Smooth muscle cell (in vitro differentiated cells): ENCODE data around the gene PLEKHH2. TPM values are rescaled to one million over a fixed set of nuclear protein-coding genes. Genes with fewer than 3 reads are reported as not detected.

Experiments
- DNase-seq: peaks from one replicate; lab custom pipeline; 2025; ENCODE audit not compliant: unreplicated experiment; lab: John Stamatoyannopoulos, UW
- H2AFZ ChIP-seq: fragments of 200-600 bp; sonication (generic); 2 replicates; pipeline ENCODE4 v1.6.0; 2016; ENCODE audit warnings: antibody characterized with exemption, low read depth, mild to moderate bottlenecking
- H3F3A ChIP-seq: fragments of 200-600 bp; sonication (generic); 2 replicates; pipeline ENCODE4 v1.6.0; 2017; ENCODE audit warnings: antibody characterized with exemption, low read depth
- H3K27ac ChIP-seq: fragments of 200-600 bp; sonication (generic); 2 replicates; pipeline ENCODE4 v1.5.1; 2016; ENCODE audit warnings: low read depth, mild to moderate bottlenecking
- H3K27me3 ChIP-seq: fragments of 200-600 bp; sonication (generic); 2 replicates; pipeline ENCODE4 v1.6.1; 2016; ENCODE audit warnings: low read depth, mild to moderate bottlenecking
- H3K36me3 ChIP-seq: fragments of 200-600 bp; sonication (generic); 2 replicates; pipeline ENCODE4 v1.5.1; 2016; ENCODE audit warnings: low read depth
- H3K4me1 ChIP-seq: fragments of 200-600 bp; sonication (generic); 2 replicates; pipeline ENCODE4 v1.5.1; 2016; ENCODE audit warnings: low read depth
- H3K4me2 ChIP-seq: fragments of 200-600 bp; sonication (generic); 2 replicates; pipeline ENCODE4 v1.6.0; 2016; ENCODE audit warnings: mild to moderate bottlenecking
- H3K4me3 ChIP-seq: fragments of 200-600 bp; sonication (generic); 2 replicates; pipeline ENCODE4 v1.5.1; 2016; ENCODE audit warnings: mild to moderate bottlenecking
- H3K79me2 ChIP-seq: fragments of 200-600 bp; sonication (generic); 2 replicates; pipeline ENCODE4 v1.6.0; 2016; ENCODE audit warnings: low read depth, mild to moderate bottlenecking
- H3K9ac ChIP-seq: fragments of 200-600 bp; sonication (generic); 2 replicates; pipeline ENCODE4 v1.6.0; 2016; ENCODE audit warnings: low read depth
- H3K9me3 ChIP-seq: fragments of 200-600 bp; sonication (generic); replicated peaks from 2 replicates; pipeline ENCODE4 v1.5.1; 2016; ENCODE audit warnings: low read depth
- H4K20me1 ChIP-seq: fragments of 200-600 bp; sonication (generic); 2 replicates; pipeline ENCODE4 v1.6.0; 2016; ENCODE audit warnings: low read depth
- CTCF ChIP-seq: fragments of 200-600 bp; sonication (generic); IDR thresholded peaks from 2 replicates; pipeline ENCODE4 v1.5.1; 2017; ENCODE audit warnings: borderline replicate concordance, mild to moderate bottlenecking, antibody characterized with exemption; ENCODE audit not compliant: insufficient read depth, poor library complexity, severe bottlenecking
- WGBS: methylation state at CpG from one replicate; pipeline ENCODE4 v1.1.7; 2016; ENCODE audit warnings: low lambda C conversion rate; 5-methylcytosine and 5-hydroxymethylcytosine counted together
- polyA plus RNA-seq: library from polyadenylated mRNA; unstranded; fragments of >200 nt; fragmentation: Nextera tagmentation; extraction: Ambion mirVana; gene quantifications from 2 replicates; pipeline ENCODE4 v1.2.1, GENCODE V29; 2016
- total RNA-seq: library from RNA; depleted of rRNA; stranded (reverse); fragments of >200 nt; gene quantifications from 2 replicates; pipeline ENCODE4 v1.2.3, GENCODE V29; 2014

Gene PLEKHH2
- total and polyA plus RNA-seq, 2 experiments from 2014 or later, result 0.69 to 2.1 TPM

- no peak overlapping the region for H3K4me2 ChIP-seq
- H4K20me1 ChIP-seq, result no peaks in the 10 kb centered on the region
- H3K9ac ChIP-seq, result no peak overlapping the region
- H2AFZ ChIP-seq, result no peak overlapping the region
- H3K4me1 ChIP-seq, result peaks cover 7% of the 10 kb centered on the region
- H3K79me2 ChIP-seq, result no peaks in the 10 kb centered on the region
- H3K27ac ChIP-seq, result no peak overlapping the region
- H3K4me3 ChIP-seq, result no peak overlapping the region
- H3K9me3 ChIP-seq, result no peaks in the 10 kb centered on the region
- no peak for DNase-seq
- no peaks in the 10 kb centered on the region for H3K36me3 ChIP-seq
- H3F3A ChIP-seq, result no peaks in the 10 kb centered on the region
- no peaks in the 10 kb centered on the region for H3K27me3 ChIP-seq
- TF ChIP-seq CTCF, result no peak
These were observed 115.2 kb downstream of the PLEKHH2 start for GRCh38 chr2:43752302-43752701.

- Histone ChIP-seq H3K9me3 (no peaks in the 10 kb centered on the region), H3K27me3 (no peaks in the 10 kb centered on the region), H2AFZ (no peak overlapping the region), H3K36me3 (no peaks in the 10 kb centered on the region), H3K79me2 (no peaks in the 10 kb centered on the region), H3K4me2 (no peak overlapping the region), H3F3A (no peaks in the 10 kb centered on the region), H3K4me3 (no peak overlapping the region), H3K27ac (no peak overlapping the region), H3K4me1 (peaks cover 7% of the 10 kb centered on the region), H4K20me1 (no peaks in the 10 kb centered on the region), H3K9ac (no peak overlapping the region)
- TF ChIP-seq CTCF, result no peak
- WGBS, result 94% methylated on average over 7 of the region's 7 CpGs
- no peak for DNase-seq
These were observed 117.1 kb downstream of the PLEKHH2 start for GRCh38 chr2:43754180-43754579.

- peak overlapping the region; percentile 11 for H3K4me2 ChIP-seq
- no peak overlapping the region for H2AFZ ChIP-seq
- no peaks in the 10 kb centered on the region for H3K9me3 ChIP-seq
- no peaks in the 10 kb centered on the region for H4K20me1 ChIP-seq
- peak overlapping the region; percentile 55 for H3K27ac ChIP-seq
- H3K4me1 ChIP-seq, result no peaks in the 10 kb centered on the region
- TF ChIP-seq CTCF, result no peak
- DNase-seq, result no peak
- no peak overlapping the region for H3K9ac ChIP-seq
- WGBS, result 68% methylated on average over 3 of the region's 3 CpGs
- no peaks in the 10 kb centered on the region for H3K36me3 ChIP-seq
- H3K4me3 ChIP-seq, result no peak overlapping the region
- no peaks in the 10 kb centered on the region for H3F3A ChIP-seq
- H3K79me2 ChIP-seq, result no peaks in the 10 kb centered on the region
- no peaks in the 10 kb centered on the region for H3K27me3 ChIP-seq
These were observed 121.7 kb downstream of the PLEKHH2 start for GRCh38 chr2:43758739-43759138.

GRCh38 chr2:43759195-43759594 is 122.1 kb downstream of the PLEKHH2 start:
- Histone ChIP-seq H3K4me1 (no peaks in the 10 kb centered on the region), H3K4me3 (no peak overlapping the region), H3K27ac (peak overlapping the region; percentile 55), H3K79me2 (no peaks in the 10 kb centered on the region), H3K27me3 (no peaks in the 10 kb centered on the region), H4K20me1 (no peaks in the 10 kb centered on the region), H3K9ac (no peak overlapping the region), H3K9me3 (no peaks in the 10 kb centered on the region), H3K4me2 (peak overlapping the region; percentile 11), H3K36me3 (no peaks in the 10 kb centered on the region), H3F3A (no peaks in the 10 kb centered on the region), H2AFZ (no peak overlapping the region)
- DNase-seq, result no peak
- TF ChIP-seq CTCF, result no peak
